ENCODE results near the gene DENND2D.

DENND2D gene

DNA sequence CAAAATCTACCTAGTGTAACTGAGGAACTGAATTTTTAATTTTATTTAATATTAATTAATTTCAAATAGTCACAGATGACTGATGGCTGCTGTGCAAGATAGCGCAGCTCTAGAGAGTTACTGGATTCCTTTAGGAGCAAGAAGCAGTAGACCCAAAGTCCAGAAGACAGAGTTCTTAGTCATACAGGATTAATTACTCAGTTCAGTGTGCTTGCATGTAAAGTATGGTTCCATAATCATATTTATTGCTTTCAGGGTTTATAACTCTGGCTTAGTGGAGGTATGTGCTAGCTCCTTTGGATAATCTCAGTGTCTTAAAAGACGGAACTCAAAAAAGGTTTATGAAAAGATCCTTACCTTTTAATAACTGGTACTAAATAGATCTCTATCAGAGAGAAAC is 43.0 kb downstream of the DENND2D start:
- TF ChIP-seq, protein P1, sequence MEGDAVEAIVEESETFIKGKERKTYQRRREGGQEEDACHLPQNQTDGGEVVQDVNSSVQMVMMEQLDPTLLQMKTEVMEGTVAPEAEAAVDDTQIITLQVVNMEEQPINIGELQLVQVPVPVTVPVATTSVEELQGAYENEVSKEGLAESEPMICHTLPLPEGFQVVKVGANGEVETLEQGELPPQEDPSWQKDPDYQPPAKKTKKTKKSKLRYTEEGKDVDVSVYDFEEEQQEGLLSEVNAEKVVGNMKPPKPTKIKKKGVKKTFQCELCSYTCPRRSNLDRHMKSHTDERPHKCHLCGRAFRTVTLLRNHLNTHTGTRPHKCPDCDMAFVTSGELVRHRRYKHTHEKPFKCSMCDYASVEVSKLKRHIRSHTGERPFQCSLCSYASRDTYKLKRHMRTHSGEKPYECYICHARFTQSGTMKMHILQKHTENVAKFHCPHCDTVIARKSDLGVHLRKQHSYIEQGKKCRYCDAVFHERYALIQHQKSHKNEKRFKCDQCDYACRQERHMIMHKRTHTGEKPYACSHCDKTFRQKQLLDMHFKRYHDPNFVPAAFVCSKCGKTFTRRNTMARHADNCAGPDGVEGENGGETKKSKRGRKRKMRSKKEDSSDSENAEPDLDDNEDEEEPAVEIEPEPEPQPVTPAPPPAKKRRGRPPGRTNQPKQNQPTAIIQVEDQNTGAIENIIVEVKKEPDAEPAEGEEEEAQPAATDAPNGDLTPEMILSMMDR (conservative IDR thresholded peaks at IDR 0.05; ENCODE audit: low read depth, low read length) = no peak
- DNase-seq (ENCODE audit: low read depth) = no peak
- no peak overlapping the region for H3K4me3 ChIP-seq (ENCODE audit: low read depth, low read length)

GRCh38 chr1:111154021-111154999 is 46.1 kb downstream of the DENND2D start:
- TF ChIP-seq, protein P1 (conservative IDR thresholded peaks at IDR 0.05; ENCODE audit: low read depth, low read length) = no peak
- no peak for DNase-seq (ENCODE audit: low read depth)
- no peak overlapping the region for H3K4me3 ChIP-seq (ENCODE audit: low read depth, low read length)

DNA sequence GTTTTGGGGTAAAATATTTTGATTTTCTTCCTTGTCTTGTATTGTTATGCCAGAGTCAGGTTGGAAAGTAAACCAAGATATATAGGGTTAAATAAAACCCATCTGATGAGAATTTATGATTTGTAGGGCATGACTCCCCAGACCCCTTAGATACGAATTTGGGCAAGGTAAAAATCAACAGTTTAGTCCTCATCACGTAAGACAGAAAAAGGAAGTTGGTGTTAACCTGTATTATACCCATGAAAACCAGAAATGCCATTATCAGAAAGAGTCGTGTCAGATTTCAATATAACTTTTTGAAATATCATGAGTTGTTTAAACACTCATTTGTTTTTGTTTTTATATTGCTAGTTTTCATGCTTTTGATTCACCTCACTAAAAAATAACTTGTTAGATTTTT is 48.6 kb downstream of the DENND2D start:
- no peak overlapping the region for H3K4me3 ChIP-seq (ENCODE audit: low read depth, low read length)
- DNase-seq (ENCODE audit: low read depth) = no peak
- TF ChIP-seq, protein P1 (conservative IDR thresholded peaks at IDR 0.05; ENCODE audit: low read depth, low read length) = no peak

- TF ChIP-seq, protein P1 (conservative IDR thresholded peaks at IDR 0.05; ENCODE audit: low read depth, low read length) = no peak
- H3K4me3 ChIP-seq (ENCODE audit: low read depth, low read length) = no peak overlapping the region
- DNase-seq (ENCODE audit: low read depth) = no peak
Observed at GRCh38 chr1:111148376-111148881, 52.0 kb downstream of the DENND2D start.

DNA sequence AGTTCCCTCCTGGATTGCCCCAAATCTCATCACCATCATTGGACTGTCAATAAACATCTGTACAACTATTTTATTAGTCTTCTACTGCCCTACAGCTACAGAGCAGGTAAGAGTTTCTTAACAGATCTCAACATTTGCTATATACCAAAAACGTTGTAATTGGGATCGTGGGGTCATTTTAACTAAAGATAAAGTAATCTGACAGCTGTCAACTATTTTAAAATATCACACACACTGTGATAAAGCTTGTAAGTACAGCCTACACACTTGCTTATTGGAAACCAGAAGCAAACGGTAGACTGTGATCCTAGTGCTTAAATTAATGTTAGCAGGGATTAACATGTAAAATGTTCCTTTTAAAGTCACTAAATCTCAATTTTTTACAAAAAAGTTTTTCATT is 52.5 kb downstream of the DENND2D start:
- no peak for DNase-seq (ENCODE audit: low read depth)
- no peak overlapping the region for H3K4me3 ChIP-seq (ENCODE audit: low read depth, low read length)
- TF ChIP-seq, protein P1 (conservative IDR thresholded peaks at IDR 0.05; ENCODE audit: low read depth, low read length) = no peak

GRCh38 chr1:111145963-111146768 is 54.3 kb downstream of the DENND2D start:
- DNase-seq (ENCODE audit: low read depth) = no peak
- TF ChIP-seq, protein P1 (conservative IDR thresholded peaks at IDR 0.05; ENCODE audit: low read depth, low read length) = no peak
- H3K4me3 ChIP-seq (ENCODE audit: low read depth, low read length) = no peak overlapping the region

All from choroid plexus epithelial cell (primary cell).